Activated CD4-positive, alpha-beta T cell treated with anti-CD3 and anti-CD28 coated beads, Interleukin-10, Interleukin-2, amounts not matched to agents 100 ng/mL and 50 ng/mL, durations not matched to agents 16 hours and 8 hours (primary cell): ENCODE results near the gene CCDC51.

Source experiments
- DNase-seq: peaks from one replicate; pipeline ENCODE4 v3.0.0-alpha.2; 2020

Gene CCDC51

DNA sequence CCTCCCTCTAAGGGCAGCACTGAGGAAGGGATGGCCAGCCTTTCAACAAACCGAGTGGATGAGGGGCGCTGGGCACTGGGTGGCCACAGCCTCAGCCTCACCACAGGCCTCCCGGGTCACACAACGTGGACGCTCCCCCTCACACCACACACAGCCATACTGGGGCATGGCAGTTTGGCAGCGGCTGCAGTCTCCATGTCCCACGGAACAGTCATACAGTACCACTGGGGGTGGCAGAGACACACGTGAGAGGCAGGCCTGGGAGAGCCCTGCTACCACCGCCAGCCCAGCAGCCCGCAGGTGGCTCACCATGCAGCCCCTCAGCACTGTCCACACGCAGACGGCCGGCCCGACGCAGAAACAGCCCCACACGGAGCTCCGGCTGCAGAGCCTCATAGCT lies 21.8 kb downstream of the CCDC51 start:
- no peak for DNase-seq

- no peak for DNase-seq
Observed at GRCh38 chr3:48417529-48418108, 22.3 kb downstream of the CCDC51 start.

DNA sequence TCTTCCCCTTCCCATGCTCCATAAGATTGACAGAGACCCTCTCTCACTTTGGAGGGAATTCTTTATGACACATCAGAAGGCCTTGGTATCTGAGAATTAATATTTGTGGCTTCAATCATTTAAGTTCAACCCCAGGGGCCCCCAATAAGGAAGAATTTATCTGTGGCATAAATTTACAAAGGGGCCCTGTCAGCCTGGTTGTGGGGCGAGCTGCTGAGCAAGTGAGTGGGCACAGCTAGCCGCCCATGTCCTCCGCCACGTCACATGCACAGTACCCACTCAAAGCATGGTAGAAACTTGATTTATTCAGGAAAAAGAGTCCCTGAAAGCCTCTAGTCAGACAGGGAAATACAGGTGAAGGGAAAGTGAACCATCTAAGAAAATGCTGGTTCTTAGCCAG lies 23.4 kb downstream of the CCDC51 start:
- DNase-seq, result no peak

GRCh38 chr3:48416091-48416505 lies 23.8 kb downstream of the CCDC51 start:
- DNase-seq, result no peak

DNA sequence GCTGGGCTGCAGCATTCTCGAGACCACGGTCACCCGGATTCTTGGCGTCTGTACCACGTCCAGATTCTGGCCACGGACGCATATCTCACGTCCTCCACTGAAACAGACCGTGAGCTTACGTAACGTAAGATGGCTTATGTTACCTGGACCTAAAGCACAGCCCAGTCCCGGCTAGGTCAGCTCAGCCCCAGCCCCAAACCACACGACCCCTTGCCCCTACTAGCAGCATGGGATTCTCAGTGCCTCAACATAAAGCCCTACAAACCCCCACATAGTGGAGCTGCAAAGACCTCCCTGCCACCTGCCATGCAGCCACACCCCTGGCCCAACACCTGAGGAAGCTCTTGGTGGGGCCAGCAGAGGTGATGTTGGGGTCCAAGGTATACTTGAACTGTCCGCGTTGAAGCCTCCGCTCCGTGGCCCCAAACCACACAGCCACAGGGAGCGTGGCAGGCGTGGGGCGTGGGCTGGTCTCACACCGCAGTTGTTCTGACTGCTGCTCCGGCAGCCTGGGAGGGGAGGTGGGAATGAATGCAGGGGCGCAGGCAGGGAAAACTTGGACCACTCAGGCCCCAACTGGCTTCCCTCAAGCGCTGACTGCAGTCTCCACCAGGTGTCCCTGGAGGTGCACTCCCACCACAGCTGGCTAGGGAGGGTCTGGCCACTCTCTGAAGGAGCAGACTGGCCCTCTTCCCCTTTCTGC lies 24.5 kb downstream of the CCDC51 start:
- DNase-seq, result no peak

DNA sequence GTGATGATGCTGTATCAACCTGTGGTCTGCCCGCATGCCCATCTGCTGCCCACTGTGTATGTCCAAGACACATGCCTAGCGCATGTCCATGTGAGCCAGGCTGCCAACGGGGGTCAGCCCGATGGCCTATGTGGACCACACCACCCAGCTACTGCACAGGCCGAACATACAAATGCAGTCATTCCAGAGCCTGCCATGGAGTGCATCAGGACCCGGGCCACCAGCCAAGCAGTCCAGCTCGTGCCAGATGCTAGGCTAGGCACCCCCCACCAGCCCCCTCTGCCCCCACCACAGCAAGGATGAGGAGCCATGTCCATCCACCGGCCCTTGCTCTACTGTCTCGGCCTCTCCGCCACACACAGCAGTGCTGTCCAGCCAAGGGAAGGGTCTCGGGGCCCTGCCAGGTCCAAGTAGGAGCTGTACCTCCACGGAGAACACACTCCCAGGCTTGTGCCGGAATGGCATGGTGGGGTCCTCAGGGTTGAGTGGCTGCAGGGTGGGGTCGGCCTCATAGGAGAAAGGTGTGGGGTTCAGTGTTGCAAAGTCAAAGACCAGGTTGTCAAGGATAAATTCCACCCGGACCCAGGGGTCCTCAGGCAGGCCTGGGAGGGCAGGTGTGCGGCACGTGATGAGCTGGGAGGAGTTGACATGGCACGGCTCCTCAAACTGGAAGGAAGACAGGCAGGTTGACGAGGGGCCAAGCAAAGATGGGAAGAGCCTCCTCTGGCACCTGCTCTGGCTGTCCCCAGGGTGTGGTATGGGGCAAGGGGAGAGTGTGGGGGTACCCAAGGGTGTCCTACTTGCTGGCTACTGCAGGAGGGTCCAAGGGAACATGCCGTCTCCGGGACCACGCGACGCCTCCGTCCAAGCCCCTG lies 25.3 kb downstream of the CCDC51 start:
- no peak for DNase-seq

DNA sequence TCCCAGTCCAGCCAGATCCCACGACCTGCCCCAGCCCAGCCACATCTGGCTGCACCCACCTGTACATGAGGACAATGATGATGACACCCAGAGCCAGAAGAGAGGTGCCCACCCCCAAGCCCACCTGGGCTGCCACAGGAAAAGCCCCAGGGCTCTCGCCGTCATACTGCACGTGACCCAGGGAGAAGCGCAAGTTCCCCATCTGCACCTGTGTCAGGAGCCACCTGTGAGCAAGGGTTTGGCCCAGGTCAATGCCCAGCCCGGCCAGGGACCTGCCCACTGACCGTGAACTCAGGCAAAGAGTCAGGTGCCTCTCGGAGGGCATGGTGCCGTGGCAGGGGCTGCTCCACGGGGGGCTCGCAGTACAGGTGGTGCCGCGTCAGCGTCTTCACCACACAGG lies 26.3 kb downstream of the CCDC51 start:
- no peak for DNase-seq

DNA sequence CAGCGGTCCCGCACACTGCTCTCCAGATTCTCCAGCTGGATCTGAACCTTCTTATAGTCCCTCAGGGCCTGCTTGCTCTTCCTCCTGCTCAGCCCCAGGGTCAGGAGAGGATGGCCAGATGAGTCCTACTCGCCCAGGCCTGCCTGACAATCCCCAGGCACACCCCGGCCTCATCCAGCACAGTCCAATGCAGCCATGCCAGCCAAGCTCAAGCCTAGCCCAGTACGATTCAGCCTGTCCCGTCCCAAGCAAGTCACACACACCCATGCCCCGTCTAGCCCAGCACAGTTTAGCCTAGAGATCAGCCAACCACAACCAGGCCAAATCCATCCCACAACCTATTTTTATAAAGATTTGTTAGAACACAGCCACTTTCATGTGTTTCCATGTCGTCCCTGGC lies 26.8 kb downstream of the CCDC51 start:
- no peak for DNase-seq

DNA sequence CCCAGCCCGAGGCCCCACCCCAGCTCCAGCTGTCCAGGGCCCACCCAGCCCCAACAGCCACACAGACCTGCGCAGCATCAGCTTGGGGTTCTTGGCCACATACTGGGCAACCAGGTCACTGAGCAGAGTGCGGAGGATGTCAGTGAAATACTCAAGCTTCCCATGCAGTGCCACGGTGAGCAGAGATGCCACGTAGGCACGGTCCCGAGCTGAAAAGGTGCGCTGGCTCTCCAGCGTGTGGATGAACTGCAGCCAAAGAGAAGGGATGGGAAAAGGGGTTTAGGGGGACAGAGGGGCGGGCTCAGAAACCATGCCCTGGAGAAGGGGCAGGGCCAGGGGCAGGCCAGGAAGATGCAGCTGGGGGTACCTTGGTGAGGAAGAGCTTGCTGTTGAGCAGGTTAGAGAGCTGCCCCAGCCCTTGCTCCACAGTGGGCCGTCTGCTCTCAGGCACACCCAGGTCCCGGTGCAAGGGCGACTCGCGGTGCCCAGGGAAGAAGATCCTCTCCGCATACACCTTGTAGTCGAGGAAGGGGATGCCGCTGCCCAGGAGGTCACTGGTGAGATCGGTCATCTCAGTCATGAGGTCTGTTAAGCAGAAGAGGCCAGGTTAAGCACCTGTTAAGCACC lies 27.4 kb downstream of the CCDC51 start:
- DNase-seq, result no peak

DNA sequence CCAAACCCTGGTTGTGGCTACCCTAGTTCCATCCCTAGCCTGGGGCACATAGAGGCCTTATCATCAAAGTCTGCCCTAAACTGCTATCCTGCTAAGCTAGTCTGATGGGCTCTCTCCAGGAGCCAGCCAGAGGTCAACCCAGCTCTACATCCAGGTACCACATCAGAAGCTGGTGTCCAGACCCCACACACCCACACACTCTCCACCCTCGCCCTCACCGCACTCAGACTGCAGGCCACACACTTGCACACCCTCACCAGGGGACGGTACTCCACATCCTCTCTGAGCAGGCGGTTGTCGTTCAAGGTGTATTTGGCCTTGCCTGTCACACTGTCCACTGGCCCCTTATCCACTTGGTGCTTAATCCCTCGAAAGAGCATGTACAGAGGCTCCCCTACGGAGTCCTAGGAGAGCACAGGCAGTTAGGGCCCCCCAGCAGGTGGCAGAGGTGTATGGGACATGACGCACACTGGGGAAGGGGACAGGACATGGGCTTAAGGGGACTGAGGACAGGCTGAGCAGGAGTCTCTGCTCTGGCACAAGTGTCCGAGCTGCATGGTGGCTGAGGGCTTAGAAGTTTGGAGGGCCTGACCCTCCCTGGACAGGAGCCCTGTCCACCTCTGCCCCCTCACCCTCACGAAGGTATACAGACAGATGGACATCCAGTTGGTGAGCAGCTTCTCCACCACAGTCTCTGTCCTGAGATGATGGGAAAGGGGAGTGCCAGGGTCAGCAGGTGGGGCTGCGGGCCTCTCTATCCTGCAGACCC lies 28.1 kb downstream of the CCDC51 start:
- no peak for DNase-seq

GRCh38 chr3:48411041-48411588 lies 28.8 kb downstream of the CCDC51 start:
- DNase-seq, result no peak

DNA sequence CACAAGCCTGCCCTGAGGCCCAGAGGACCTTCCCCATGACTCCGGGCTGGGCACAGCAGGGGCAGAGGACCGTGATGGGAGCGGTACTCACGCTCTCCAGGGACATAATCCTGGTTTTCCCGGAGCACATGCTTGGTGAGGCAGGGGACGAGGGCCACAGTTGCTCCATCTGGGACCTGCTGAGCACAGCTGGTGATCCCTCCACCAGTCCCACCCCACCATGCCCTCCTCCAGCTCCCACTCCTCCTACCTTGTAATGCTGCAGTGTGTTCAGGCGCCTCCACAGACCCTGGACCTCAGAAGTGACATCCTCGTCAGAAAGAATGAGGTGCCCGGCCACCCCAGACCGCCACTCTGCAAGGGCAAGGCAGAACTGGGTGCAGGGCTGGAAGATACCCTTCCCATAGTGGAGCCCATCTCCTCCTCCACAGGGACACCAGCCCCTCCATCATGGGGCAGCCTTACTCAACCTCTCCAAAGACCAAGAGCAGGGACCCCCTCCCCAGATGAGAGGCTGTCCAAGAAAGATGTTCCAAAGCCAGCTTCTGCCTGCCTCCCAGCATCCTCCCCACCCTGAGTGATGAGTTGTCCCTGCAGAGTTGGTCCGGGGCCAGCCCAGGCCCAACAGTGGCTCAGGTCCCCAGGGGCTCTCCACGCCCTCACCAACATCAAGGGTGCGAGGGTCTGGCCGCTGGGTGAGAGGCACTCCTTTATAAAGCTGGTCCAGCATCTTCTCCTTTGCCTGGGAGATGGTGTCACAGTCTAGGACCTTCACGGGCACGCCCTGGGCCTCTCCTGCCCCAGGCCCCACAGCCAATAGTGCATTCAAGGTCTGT lies 29.5 kb downstream of the CCDC51 start:
- no peak for DNase-seq

- no peak for DNase-seq
Observed at GRCh38 chr3:48409291-48410201, 30.4 kb downstream of the CCDC51 start.

DNA sequence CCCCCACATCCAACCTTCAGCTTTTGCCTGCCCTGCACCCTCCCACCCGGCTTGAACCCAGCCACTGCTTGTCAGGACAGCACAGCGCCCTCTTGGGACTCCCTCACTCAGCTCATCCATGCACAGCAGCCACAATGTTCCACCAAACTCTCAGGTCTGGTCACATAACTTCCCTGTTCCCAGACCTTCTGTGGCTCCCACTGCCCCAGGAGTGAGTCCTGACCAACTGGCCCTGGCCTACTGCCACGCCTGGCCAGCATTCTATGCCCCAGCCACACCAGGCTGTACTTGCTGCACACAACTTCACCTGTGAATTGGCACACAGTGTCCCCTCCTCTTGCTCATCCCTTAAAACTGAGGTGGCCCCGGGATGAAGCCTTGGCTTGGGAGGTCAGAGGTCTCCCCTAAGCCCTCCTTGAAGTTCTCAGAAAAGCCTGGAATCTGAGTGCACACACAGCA lies 31.1 kb downstream of the CCDC51 start:
- no peak for DNase-seq

DNA sequence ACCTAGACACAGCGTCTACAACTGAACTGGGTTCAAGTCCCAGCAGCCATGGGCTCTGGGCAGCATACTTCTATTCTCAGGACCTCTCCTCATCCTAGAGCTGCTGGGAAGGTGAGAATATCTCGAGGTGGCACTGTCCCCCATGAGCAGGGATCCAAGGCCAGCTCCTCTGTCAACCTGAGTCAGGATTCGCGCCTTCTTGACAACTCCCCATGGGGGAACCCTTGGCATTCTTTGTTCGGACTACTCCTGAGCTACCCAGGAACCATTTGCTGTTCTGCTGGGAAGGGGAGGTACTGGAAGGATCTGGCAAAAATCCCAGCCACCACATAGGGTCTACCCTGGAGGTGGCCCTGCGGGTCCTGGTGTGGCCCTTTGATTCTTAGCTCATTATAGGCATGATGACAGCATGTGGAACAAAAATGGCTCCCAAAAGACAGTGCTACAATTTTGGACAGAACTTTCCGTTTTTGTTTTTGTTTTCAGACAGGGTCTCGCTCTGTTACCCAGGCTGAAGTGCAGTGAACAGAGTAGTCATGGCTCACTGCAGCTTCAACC lies 32.3 kb downstream of the CCDC51 start:
- DNase-seq, result no peak

DNA sequence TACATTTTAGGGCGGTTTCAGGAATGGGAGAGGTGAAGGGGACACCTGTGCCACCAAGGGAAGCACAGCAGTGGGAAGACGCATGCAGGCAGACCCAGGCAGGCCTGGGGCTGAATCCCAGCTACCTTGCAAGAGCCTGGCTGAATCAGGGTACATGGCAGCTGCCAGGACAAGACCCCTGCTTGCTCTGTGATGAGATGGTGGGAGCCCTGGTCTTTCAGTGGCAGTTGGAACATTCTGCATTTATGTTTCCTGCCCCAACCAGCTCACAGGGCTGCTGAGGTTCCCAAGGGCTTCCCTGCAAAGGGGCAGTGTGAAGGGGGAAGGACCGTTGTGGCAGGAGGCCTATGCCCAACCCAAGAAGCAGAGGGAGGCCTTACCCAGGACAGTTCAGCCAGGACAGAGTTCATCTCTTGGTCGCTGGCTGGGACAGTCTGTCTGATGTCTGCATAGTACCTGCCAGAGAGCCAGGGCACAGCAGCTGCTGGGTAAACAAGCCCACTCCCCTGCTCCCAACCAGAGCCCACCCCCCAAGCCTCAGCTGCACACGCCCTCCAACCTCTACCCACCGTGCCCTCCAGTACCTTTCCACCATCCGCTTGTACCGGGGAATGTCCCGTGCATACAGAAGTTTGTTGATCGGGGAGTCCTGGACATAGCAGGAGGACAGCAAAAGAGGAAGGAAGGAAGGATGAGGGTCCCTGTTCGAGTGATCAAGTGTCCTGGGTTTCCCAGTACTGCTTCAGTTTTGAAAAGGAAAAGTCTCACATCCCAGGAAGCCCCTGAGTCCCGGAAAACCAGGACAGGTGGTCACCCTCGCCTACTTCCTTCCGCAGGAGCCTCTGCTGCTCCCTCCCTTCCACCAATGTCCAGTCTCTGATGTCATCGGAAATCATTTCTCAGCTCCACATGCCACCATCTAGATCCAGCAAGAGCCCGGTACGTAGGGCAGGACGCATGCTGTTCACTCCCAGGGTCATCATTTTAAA lies 33.2 kb downstream of the CCDC51 start:
- DNase-seq, result no peak

- DNase-seq, result no peak
Observed at GRCh38 chr3:48405971-48406370, 33.9 kb downstream of the CCDC51 start.

DNA sequence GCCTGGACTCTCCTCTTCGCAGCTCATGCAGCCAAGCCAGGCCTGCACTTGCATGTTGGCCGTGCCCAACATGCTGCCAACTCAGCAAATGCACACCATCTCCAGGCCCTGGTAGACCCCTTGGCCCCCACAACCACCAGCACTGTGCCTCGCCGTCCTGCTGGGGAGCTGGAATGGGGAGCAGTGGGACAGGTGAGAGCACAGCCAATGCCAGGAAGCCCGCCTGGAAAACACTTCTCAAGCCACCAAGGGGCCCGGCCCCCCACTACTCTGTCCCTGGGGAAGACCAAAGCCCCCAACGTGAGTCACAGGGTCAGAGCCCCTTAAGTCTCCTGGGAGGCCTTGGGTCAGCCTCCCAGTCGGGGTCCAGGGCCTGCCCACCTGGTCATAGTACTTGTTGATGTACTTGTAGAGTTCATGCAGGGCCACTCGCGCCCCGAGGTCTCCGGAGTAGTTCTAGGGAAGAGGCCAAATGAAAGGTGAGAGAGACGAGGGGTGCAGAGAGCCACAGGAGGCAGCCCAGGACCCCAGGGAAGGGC lies 34.5 kb downstream of the CCDC51 start:
- no peak for DNase-seq
